Lower leg skin (tissue), 4 donors: ENCODE measurements around the gene GPC3. TPM values are rescaled to one million over a fixed set of nuclear protein-coding genes. Genes with fewer than 3 reads are reported as not detected.
"Not testable (repeated sequence)": the region's sequence is repeated elsewhere in the genome, so short reads cannot be mapped to it uniquely, and the experiment has no call there.

ENCODE experiments used
- DNase-seq, 2 donors: peaks; one replicate each; pipeline ENCODE4 v3.0.0-alpha.2; 2019; ENCODE audit warnings: low spot score in 2 of 2
- H3K4me3 ChIP-seq: fragments of 200-600 bp; sonication (generic); 2 replicates; pipeline ENCODE4 v1.5.1; 2017; ENCODE audit warnings: mild to moderate bottlenecking, low read depth; ENCODE audit not compliant: poor library complexity, severe bottlenecking
- POLR2A ChIP-seq, 2 donors: fragments of 450-650 bp; IDR thresholded peaks; one replicate each; pipeline ENCODE4 v1.6.1; 2016 to 2017; ENCODE audit warnings: antibody characterized with exemption in 2 of 2, mild to moderate bottlenecking in 1 of 2, moderate library complexity in 1 of 2
- WGBS, 2 donors: methylation state at CpG; one replicate each; pipeline ENCODE4 v1.1.5; 2018; 5-methylcytosine and 5-hydroxymethylcytosine counted together
- intact Hi-C: fragments of 100-400 bp; cut with DNase I; formaldehyde crosslinking; loops from one replicate; pipeline ENCODE4 v1.15.0; 2023; ENCODE audit warnings: low total_unique reads
- total RNA-seq, 4 donors: library from RNA; depleted of rRNA; stranded (reverse); fragments of >200 nt; gene quantifications; one replicate each; pipeline ENCODE4 v1.1.0, GENCODE V29; 2016
- TF ChIP-seq, protein P1 (sequence below), 3 donors: fragments of 450-650 bp; IDR thresholded peaks; one replicate each; pipeline ENCODE4 v1.5.1; 2016; ENCODE audit warnings: antibody characterized with exemption in 3 of 3, mild to moderate bottlenecking in 3 of 3, moderate library complexity in 2 of 3

The GPC3 gene
- total RNA-seq, 4 donors from 2014 or later, result 10.4 to 24.4 (median 14.7) TPM

GRCh38 chrX:133783274-133783673 is 202.1 kb downstream of the GPC3 start:
- TF ChIP-seq, protein P1, sequence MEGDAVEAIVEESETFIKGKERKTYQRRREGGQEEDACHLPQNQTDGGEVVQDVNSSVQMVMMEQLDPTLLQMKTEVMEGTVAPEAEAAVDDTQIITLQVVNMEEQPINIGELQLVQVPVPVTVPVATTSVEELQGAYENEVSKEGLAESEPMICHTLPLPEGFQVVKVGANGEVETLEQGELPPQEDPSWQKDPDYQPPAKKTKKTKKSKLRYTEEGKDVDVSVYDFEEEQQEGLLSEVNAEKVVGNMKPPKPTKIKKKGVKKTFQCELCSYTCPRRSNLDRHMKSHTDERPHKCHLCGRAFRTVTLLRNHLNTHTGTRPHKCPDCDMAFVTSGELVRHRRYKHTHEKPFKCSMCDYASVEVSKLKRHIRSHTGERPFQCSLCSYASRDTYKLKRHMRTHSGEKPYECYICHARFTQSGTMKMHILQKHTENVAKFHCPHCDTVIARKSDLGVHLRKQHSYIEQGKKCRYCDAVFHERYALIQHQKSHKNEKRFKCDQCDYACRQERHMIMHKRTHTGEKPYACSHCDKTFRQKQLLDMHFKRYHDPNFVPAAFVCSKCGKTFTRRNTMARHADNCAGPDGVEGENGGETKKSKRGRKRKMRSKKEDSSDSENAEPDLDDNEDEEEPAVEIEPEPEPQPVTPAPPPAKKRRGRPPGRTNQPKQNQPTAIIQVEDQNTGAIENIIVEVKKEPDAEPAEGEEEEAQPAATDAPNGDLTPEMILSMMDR (IDR thresholded peaks at IDR 0.05), result no peak
- TF ChIP-seq POLR2A (IDR thresholded peaks at IDR 0.05), result no peak
- no peak overlapping the region for H3K4me3 ChIP-seq
- no peak for DNase-seq
- intact Hi-C loops, result no loop called here
- whole genome bisulfite sequencing, 2 donors, result 79 to 88% methylated on average over 2 of the region's 2 CpGs

DNA sequence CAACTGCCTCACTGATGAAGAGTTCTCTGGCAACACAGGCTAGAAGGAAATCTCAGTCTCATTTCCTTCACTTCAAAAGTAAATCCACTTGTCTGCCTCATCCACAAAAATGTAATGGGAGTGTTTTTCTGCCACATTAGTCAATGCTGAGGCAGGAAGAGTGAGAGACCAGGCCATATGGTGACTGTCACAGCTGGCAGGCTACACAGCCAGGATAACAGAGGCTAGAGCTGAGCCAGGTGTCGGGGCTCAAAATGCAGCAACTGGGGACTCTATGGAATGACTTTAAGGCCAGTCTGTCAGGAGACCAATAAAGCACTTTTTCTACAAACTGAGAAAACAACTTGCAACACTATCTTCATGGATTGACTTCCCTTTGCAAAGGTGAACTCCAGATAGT is 204.2 kb downstream of the GPC3 start:
- no peak for DNase-seq
- H3K4me3 ChIP-seq, result no peak overlapping the region
- 76 to 93% methylated on average over 1 of the region's 1 CpG for WGBS, 2 donors
- intact Hi-C loops, result no loop called here
- no peak for TF ChIP-seq POLR2A (IDR thresholded peaks at IDR 0.05)
- TF ChIP-seq, protein P1 (IDR thresholded peaks at IDR 0.05), result no peak

- WGBS, 2 donors, result 58 to 80% methylated on average over 7 of the region's 7 CpGs
- intact Hi-C loops, result no loop called here
- DNase-seq, result no peak
- TF ChIP-seq POLR2A (IDR thresholded peaks at IDR 0.05), result no peak
- TF ChIP-seq, protein P1 (IDR thresholded peaks at IDR 0.05), result no peak
- H3K4me3 ChIP-seq, result no peak overlapping the region
These were observed 209.3 kb downstream of the GPC3 start for GRCh38 chrX:133776072-133776471.

DNA sequence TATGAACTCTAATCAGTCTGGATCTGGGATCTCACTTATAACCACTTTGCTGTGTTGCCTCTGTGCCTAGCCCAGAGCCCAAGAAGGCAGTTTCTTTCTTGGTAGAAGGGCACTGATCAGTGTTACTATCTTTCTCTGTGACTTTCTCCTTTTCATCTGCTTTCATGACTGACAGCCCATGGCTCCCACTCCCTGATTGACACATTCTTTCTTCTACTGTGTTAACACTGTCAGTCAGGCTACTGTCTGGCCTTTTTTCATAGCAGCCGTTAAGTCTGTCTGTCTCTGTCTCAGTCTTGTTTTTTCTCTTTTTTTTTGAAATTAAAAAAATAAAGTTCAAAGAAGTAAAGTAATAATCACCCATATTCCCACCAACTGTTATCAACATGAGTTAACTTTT is 210.6 kb downstream of the GPC3 start:
- intact Hi-C loops, result no loop called here
- TF ChIP-seq, protein P1 (IDR thresholded peaks at IDR 0.05), result no peak
- no peak for TF ChIP-seq POLR2A (IDR thresholded peaks at IDR 0.05)
- no peak for DNase-seq
- WGBS, 2 donors, result 88 to 95% methylated on average over 1 of the region's 1 CpG
- H3K4me3 ChIP-seq, result no peak overlapping the region

DNA sequence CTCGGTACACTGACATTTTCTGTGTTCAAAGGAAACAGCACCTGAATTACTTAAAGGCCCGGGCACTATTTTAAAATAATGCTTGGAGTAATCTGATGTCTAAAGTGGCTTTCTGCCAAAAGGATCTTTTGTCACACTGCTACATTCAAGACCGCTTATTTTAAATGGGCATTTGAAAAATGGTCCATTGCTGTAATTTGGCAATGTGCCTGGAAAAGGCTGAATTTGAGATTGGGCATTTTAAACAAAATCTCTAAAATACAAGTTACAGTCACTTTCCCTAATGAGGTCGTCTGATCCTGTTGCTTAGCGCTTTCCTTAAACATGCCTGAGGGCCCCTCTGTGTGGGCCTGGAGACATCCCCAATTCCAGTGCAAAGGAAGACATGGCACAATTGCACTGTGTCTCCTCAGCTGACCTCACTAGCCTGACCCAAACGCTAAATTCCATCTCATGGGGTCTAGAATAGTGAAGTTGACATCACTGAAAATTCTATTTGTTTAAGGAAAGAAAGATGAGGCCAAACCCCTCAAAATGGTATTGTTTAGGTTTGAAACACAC is 214.2 kb downstream of the GPC3 start:
- TF ChIP-seq POLR2A (IDR thresholded peaks at IDR 0.05), result no peak
- TF ChIP-seq, protein P1 (IDR thresholded peaks at IDR 0.05), result no peak
- no peak for DNase-seq
- 73 to 79% methylated on average over 6 of the region's 6 CpGs for WGBS, 2 donors
- intact Hi-C loops, result no loop called here
- H3K4me3 ChIP-seq, result no peak overlapping the region

GRCh38 chrX:133762976-133763548 is 222.3 kb downstream of the GPC3 start:
- DNase-seq, H3K4me3 ChIP-seq, intact Hi-C loops: not testable (repeated sequence)
- WGBS, 2 donors, result 69 to 83% methylated on average over 7 of the region's 7 CpGs
